Measurements from ENCODE around the gene PRR14L.
A peak's percentile ranks its signal among the peaks of the same experiment; 100 is the strongest.
"Not testable (repeated sequence)": the region's sequence is repeated elsewhere in the genome, so short reads cannot be mapped to it uniquely, and the experiment has no call there.

The PRR14L gene

GRCh38 chr22:31753634-31754501 is 3.9 kb upstream of the PRR14L start, which contains the start of gene DEPDC5:
Gene DEPDC5, plus strand, starts transcription at chr22:31754019. Its CDS starts 903 bp downstream, at chr22:31754922.
- H3K9me3 ChIP-seq (ENCODE audit: control insufficient read depth, low read depth, low read length) = no peaks in the 10 kb centered on the region
- peak within 1 kb of the TSS; percentile 61 for H3K4me3 ChIP-seq (ENCODE audit: low read length)
- peak within 1 kb of the TSS; percentile 36 for H3K27ac ChIP-seq (ENCODE audit: low read length)
- no peaks in the 10 kb centered on the region for H3K27me3 ChIP-seq (ENCODE audit: control insufficient read depth, insufficient read depth, low read length)
- peaks cover 23% of the 10 kb centered on the region for H3K4me1 ChIP-seq (ENCODE audit: control insufficient read depth, low read depth, low read length)
- H3K9ac ChIP-seq (ENCODE audit: low read length) = peak within 1 kb of the TSS; percentile 66
- H3K36me3 ChIP-seq (ENCODE audit: control insufficient read depth, low read depth, low read length) = peaks cover 2% of the 10 kb centered on the region

- H3K4me1 ChIP-seq (ENCODE audit: control insufficient read depth, low read depth, low read length) = peaks cover 30% of the 10 kb centered on the region
- H3K27me3 ChIP-seq (ENCODE audit: control insufficient read depth, insufficient read depth, low read length) = no peaks in the 10 kb centered on the region
- no peaks in the 10 kb centered on the region for H3K9me3 ChIP-seq (ENCODE audit: control insufficient read depth, low read depth, low read length)
- H3K4me3 ChIP-seq (ENCODE audit: low read length) = peak overlapping the region; percentile 60
- no peaks in the 10 kb centered on the region for H3K36me3 ChIP-seq (ENCODE audit: control insufficient read depth, low read depth, low read length)
- H3K9ac ChIP-seq (ENCODE audit: low read length) = peak overlapping the region; percentile 66
- H3K27ac ChIP-seq (ENCODE audit: low read length) = peak overlapping the region; percentile 36
Measured at GRCh38 chr22:31753005-31753633, 3.2 kb upstream of the PRR14L start.

- no peak overlapping the region for H3K27ac ChIP-seq (ENCODE audit: low read length)
- no peaks in the 10 kb centered on the region for H3K9me3 ChIP-seq (ENCODE audit: control insufficient read depth, low read depth, low read length)
- peak overlapping the region; percentile 66 for H3K9ac ChIP-seq (ENCODE audit: low read length)
- peaks cover 39% of the 10 kb centered on the region for H3K4me1 ChIP-seq (ENCODE audit: control insufficient read depth, low read depth, low read length)
- no peaks in the 10 kb centered on the region for H3K27me3 ChIP-seq (ENCODE audit: control insufficient read depth, insufficient read depth, low read length)
- H3K36me3 ChIP-seq (ENCODE audit: control insufficient read depth, low read depth, low read length) = no peaks in the 10 kb centered on the region
- H3K4me3 ChIP-seq (ENCODE audit: low read length) = peak overlapping the region; percentile 60
Measured at GRCh38 chr22:31752096-31752847, 2.3 kb upstream of the PRR14L start.

GRCh38 chr22:31750365-31751284 is 693 bp upstream of the PRR14L start:
- no peak overlapping the region for H3K9ac ChIP-seq (ENCODE audit: low read length)
- no peak overlapping the region for H3K27ac ChIP-seq (ENCODE audit: low read length)
- no peaks in the 10 kb centered on the region for H3K9me3 ChIP-seq (ENCODE audit: control insufficient read depth, low read depth, low read length)
- H3K27me3 ChIP-seq (ENCODE audit: control insufficient read depth, insufficient read depth, low read length) = no peaks in the 10 kb centered on the region
- H3K36me3 ChIP-seq (ENCODE audit: control insufficient read depth, low read depth, low read length) = peaks cover 8% of the 10 kb centered on the region
- peak overlapping the region; percentile 39 for H3K4me3 ChIP-seq (ENCODE audit: low read length)
- peaks cover 40% of the 10 kb centered on the region for H3K4me1 ChIP-seq (ENCODE audit: control insufficient read depth, low read depth, low read length)

GRCh38 chr22:31748490-31748889 is 1.4 kb downstream of the PRR14L start:
- Histone ChIP-seq H3K9me3 (ENCODE audit: control insufficient read depth, low read depth, low read length) (no peaks in the 10 kb centered on the region), H3K27ac (ENCODE audit: low read length) (peak overlapping the region; percentile 79), H3K27me3 (ENCODE audit: control insufficient read depth, insufficient read depth, low read length) (no peaks in the 10 kb centered on the region), H3K4me1 (ENCODE audit: control insufficient read depth, low read depth, low read length) (peaks cover 33% of the 10 kb centered on the region), H3K9ac (ENCODE audit: low read length) (peak overlapping the region; percentile 91), H3K4me3 (ENCODE audit: low read length) (peak overlapping the region; percentile 78), H3K36me3 (ENCODE audit: control insufficient read depth, low read depth, low read length) (peaks cover 8% of the 10 kb centered on the region)

- Histone ChIP-seq H3K9me3 (ENCODE audit: control insufficient read depth, low read depth, low read length) (no peaks in the 10 kb centered on the region), H3K4me3 (ENCODE audit: low read length) (peak overlapping the region; percentile 78), H3K9ac (ENCODE audit: low read length) (peak overlapping the region; percentile 91), H3K36me3 (ENCODE audit: control insufficient read depth, low read depth, low read length) (peaks cover 8% of the 10 kb centered on the region), H3K27me3 (ENCODE audit: control insufficient read depth, insufficient read depth, low read length) (no peaks in the 10 kb centered on the region), H3K4me1 (ENCODE audit: control insufficient read depth, low read depth, low read length) (peaks cover 25% of the 10 kb centered on the region), H3K27ac (ENCODE audit: low read length) (peak overlapping the region; percentile 79)
Measured at GRCh38 chr22:31747441-31747840, 2.5 kb downstream of the PRR14L start.

- no peaks in the 10 kb centered on the region for H3K27me3 ChIP-seq (ENCODE audit: control insufficient read depth, insufficient read depth, low read length)
- peaks cover 17% of the 10 kb centered on the region for H3K4me1 ChIP-seq (ENCODE audit: control insufficient read depth, low read depth, low read length)
- peaks cover 18% of the 10 kb centered on the region for H3K36me3 ChIP-seq (ENCODE audit: control insufficient read depth, low read depth, low read length)
- H3K9ac ChIP-seq (ENCODE audit: low read length) = no peak overlapping the region
- H3K4me3 ChIP-seq (ENCODE audit: low read length) = no peak overlapping the region
- no peaks in the 10 kb centered on the region for H3K9me3 ChIP-seq (ENCODE audit: control insufficient read depth, low read depth, low read length)
- no peak overlapping the region for H3K27ac ChIP-seq (ENCODE audit: low read length)
Measured at GRCh38 chr22:31743871-31744270, 6.1 kb downstream of the PRR14L start.

- Histone ChIP-seq H3K36me3 (ENCODE audit: control insufficient read depth, low read depth, low read length) (peaks cover 29% of the 10 kb centered on the region), H3K27ac (ENCODE audit: low read length) (no peak overlapping the region), H3K27me3 (ENCODE audit: control insufficient read depth, insufficient read depth, low read length) (no peaks in the 10 kb centered on the region)
Measured at GRCh38 chr22:31742682-31743081, 7.2 kb downstream of the PRR14L start.

GRCh38 chr22:31742115-31742514 is 7.8 kb downstream of the PRR14L start:
- H3K9me3 ChIP-seq (ENCODE audit: control insufficient read depth, low read depth, low read length) = no peaks in the 10 kb centered on the region
- H3K9ac ChIP-seq (ENCODE audit: low read length) = no peak overlapping the region
- H3K36me3 ChIP-seq (ENCODE audit: control insufficient read depth, low read depth, low read length) = peaks cover 31% of the 10 kb centered on the region
- no peaks in the 10 kb centered on the region for H3K4me1 ChIP-seq (ENCODE audit: control insufficient read depth, low read depth, low read length)
- H3K27me3 ChIP-seq (ENCODE audit: control insufficient read depth, insufficient read depth, low read length) = no peaks in the 10 kb centered on the region
- no peak overlapping the region for H3K27ac ChIP-seq (ENCODE audit: low read length)
- H3K4me3 ChIP-seq (ENCODE audit: low read length) = no peak overlapping the region

More at GRCh38 chr22:31742682-31743081, 7.2 kb downstream of the PRR14L start:
- peaks cover 5% of the 10 kb centered on the region for H3K4me1 ChIP-seq (ENCODE audit: control insufficient read depth, low read depth, low read length)
- no peak overlapping the region for H3K4me3 ChIP-seq (ENCODE audit: low read length)
- H3K9me3 ChIP-seq (ENCODE audit: control insufficient read depth, low read depth, low read length) = no peaks in the 10 kb centered on the region
- no peak overlapping the region for H3K9ac ChIP-seq (ENCODE audit: low read length)

GRCh38 chr22:31740314-31740713 is 9.6 kb downstream of the PRR14L start:
- peaks cover 27% of the 10 kb centered on the region for H3K36me3 ChIP-seq (ENCODE audit: control insufficient read depth, low read depth, low read length)
- H3K9ac ChIP-seq (ENCODE audit: low read length); H3K4me3 ChIP-seq (ENCODE audit: low read length); H3K4me1 ChIP-seq (ENCODE audit: control insufficient read depth, low read depth, low read length); H3K27me3 ChIP-seq (ENCODE audit: control insufficient read depth, insufficient read depth, low read length); H3K27ac ChIP-seq (ENCODE audit: low read length); H3K9me3 ChIP-seq (ENCODE audit: control insufficient read depth, low read depth, low read length): not testable (repeated sequence)

Data from iPS-18a (cell line).